A673 (cell line): Measurements from ENCODE around the gene HMOX1. TPM values are rescaled to one million over a fixed set of nuclear protein-coding genes. Genes with fewer than 3 reads are reported as not detected.

Source experiments
- BruUV-seq: library from RNA; stranded (reverse); fragments of 400-500 nt; replicated peaks from 2 replicates; lab custom pipeline; 2021; lab: Mats Ljungman, UMichigan
- CTCF ChIA-PET: fragments of 300-600 bp; sonication (Branson Sonifier 250); formaldehyde crosslinking; loops from one replicate; lab custom pipeline; 2022; ENCODE audit warnings: antibody characterized with exemption; lab: Charles Lee
- POLR2A ChIA-PET: fragments of 300-600 bp; sonication (Branson Sonifier 250); formaldehyde crosslinking; loops from one replicate; lab custom pipeline; 2022; ENCODE audit warnings: antibody characterized with exemption; ENCODE audit not compliant: low non-redundant PET; lab: Charles Lee
- DNase-seq: peaks from one replicate; pipeline ENCODE4 v3.0.0-alpha.2; 2015; ENCODE audit warnings: low spot score
- H3K27ac ChIP-seq: fragments of 200-600 bp; sonication (generic); 2 replicates; pipeline ENCODE4 v1.5.1; 2016; ENCODE audit warnings: mixed run types, low read depth, mild to moderate bottlenecking, mixed read lengths, antibody characterized with exemption, low read length; ENCODE audit not compliant: poor library complexity, severe bottlenecking
- H3K27me3 ChIP-seq: fragments of 200-600 bp; sonication (generic); replicated peaks from 2 replicates; pipeline ENCODE4 v1.6.1; 2017; ENCODE audit warnings: mixed run types, low read depth, mild to moderate bottlenecking, mixed read lengths, antibody characterized with exemption, low read length; ENCODE audit not compliant: insufficient read depth, poor library complexity
- H3K36me3 ChIP-seq: fragments of 200-600 bp; sonication (generic); 2 replicates; pipeline ENCODE4 v1.6.1; 2016; ENCODE audit warnings: mixed run types, mild to moderate bottlenecking, mixed read lengths, antibody characterized with exemption, low read length; ENCODE audit not compliant: insufficient read depth, poor library complexity, severe bottlenecking
- H3K4me1 ChIP-seq: fragments of 200-600 bp; sonication (generic); 2 replicates; pipeline ENCODE4 v1.6.1; 2017; ENCODE audit warnings: mixed run types, mild to moderate bottlenecking, mixed read lengths, antibody characterized with exemption, low read length; ENCODE audit not compliant: insufficient read depth, poor library complexity, severe bottlenecking
- H3K4me3 ChIP-seq: fragments of 200-600 bp; sonication (generic); 2 replicates; pipeline ENCODE4 v1.5.1; 2016; ENCODE audit warnings: low read depth, mixed run types, mild to moderate bottlenecking, mixed read lengths, low read length; ENCODE audit not compliant: poor library complexity, severe bottlenecking
- H3K9me3 ChIP-seq: fragments of 200-600 bp; sonication (generic); 2 replicates; pipeline ENCODE4 v1.6.1; 2016; ENCODE audit warnings: mixed run types, low read depth, mild to moderate bottlenecking, mixed read lengths, antibody characterized with exemption, low read length; ENCODE audit not compliant: poor library complexity, severe bottlenecking
- CTCF ChIP-seq: fragments of 300-800, 200-600 bp; sonication (generic); conservative IDR thresholded peaks from 2 replicates; pipeline ENCODE4 v1.5.1; 2017; ENCODE audit warnings: low read depth, mild to moderate bottlenecking, antibody characterized with exemption, low read length, moderate library complexity, mixed read lengths
- EZH2 ChIP-seq: fragments of 200-600 bp; sonication (generic); IDR thresholded peaks from 2 replicates; pipeline ENCODE4 v1.6.1; 2017; ENCODE audit warnings: borderline replicate concordance, low read depth, mild to moderate bottlenecking, mixed read lengths, antibody characterized with exemption, low read length; ENCODE audit not compliant: poor library complexity, severe bottlenecking
- intact Hi-C: fragments of 100-400 bp; cut with micrococcal nuclease; formaldehyde crosslinking; loops from one replicate; pipeline ENCODE4 v1.10.0; 2022; ENCODE audit not compliant: unreplicated experiment
- total RNA-seq: library from RNA; stranded (reverse); gene quantifications from 2 replicates; pipeline ENCODE4 v1.2.3, GENCODE V29; 2021

The HMOX1 gene
- total RNA-seq, 1 experiment from 2014 or later = 2.5 TPM

GRCh38 chr22:35334004-35334403 is 46.9 kb upstream of the HMOX1 start:
- no peak for DNase-seq
- Histone ChIP-seq H3K36me3 (peaks cover 5% of the 10 kb centered on the region), H3K4me3 (no peak overlapping the region), H3K27me3 (no peaks in the 10 kb centered on the region), H3K27ac (no peak overlapping the region), H3K9me3 (no peaks in the 10 kb centered on the region), H3K4me1 (peaks cover 6% of the 10 kb centered on the region)
- POLR2A ChIA-PET = no interaction called here
- CTCF ChIA-PET = no interaction called here
- no TSS peak for BruUV-seq
- intact Hi-C loops = no loop called here
- no peak for TF ChIP-seq EZH2
- TF ChIP-seq CTCF = no peak

GRCh38 chr22:35335468-35335867 is 45.4 kb upstream of the HMOX1 start:
- POLR2A ChIA-PET = no interaction called here
- H3K27ac ChIP-seq = no peak overlapping the region
- BruUV-seq = no TSS peak
- no peak overlapping the region for H3K4me3 ChIP-seq
- intact Hi-C loops = no loop called here
- TF ChIP-seq EZH2 (no peak), CTCF (no peak)
- peaks cover 3% of the 10 kb centered on the region for H3K4me1 ChIP-seq
- no peaks in the 10 kb centered on the region for H3K9me3 ChIP-seq
- H3K36me3 ChIP-seq = peaks cover 2% of the 10 kb centered on the region
- no peaks in the 10 kb centered on the region for H3K27me3 ChIP-seq
- no peak for DNase-seq
- CTCF ChIA-PET = no interaction called here

GRCh38 chr22:35335936-35336781 is 44.7 kb upstream of the HMOX1 start:
- H3K27ac ChIP-seq = no peak overlapping the region
- H3K36me3 ChIP-seq = no peaks in the 10 kb centered on the region
- no peaks in the 10 kb centered on the region for H3K9me3 ChIP-seq
- intact Hi-C loops = no loop called here
- BruUV-seq = no TSS peak
- DNase-seq = no peak
- no peak overlapping the region for H3K4me3 ChIP-seq
- TF ChIP-seq CTCF (no peak), EZH2 (no peak)
- ChIA-PET CTCF (no interaction called here), POLR2A (no interaction called here)
- no peaks in the 10 kb centered on the region for H3K4me1 ChIP-seq
- no peaks in the 10 kb centered on the region for H3K27me3 ChIP-seq
